ENCODE measurements around the gene FBLN5. TPM values are rescaled to one million over a fixed set of nuclear protein-coding genes. Genes with fewer than 3 reads are reported as not detected.
A peak's percentile ranks its signal among the peaks of the same experiment; 100 is the strongest.

The FBLN5 gene
- total RNA-seq, 4 donors from 2014 or later: 77.7 to 186 (median 127) TPM

DNA sequence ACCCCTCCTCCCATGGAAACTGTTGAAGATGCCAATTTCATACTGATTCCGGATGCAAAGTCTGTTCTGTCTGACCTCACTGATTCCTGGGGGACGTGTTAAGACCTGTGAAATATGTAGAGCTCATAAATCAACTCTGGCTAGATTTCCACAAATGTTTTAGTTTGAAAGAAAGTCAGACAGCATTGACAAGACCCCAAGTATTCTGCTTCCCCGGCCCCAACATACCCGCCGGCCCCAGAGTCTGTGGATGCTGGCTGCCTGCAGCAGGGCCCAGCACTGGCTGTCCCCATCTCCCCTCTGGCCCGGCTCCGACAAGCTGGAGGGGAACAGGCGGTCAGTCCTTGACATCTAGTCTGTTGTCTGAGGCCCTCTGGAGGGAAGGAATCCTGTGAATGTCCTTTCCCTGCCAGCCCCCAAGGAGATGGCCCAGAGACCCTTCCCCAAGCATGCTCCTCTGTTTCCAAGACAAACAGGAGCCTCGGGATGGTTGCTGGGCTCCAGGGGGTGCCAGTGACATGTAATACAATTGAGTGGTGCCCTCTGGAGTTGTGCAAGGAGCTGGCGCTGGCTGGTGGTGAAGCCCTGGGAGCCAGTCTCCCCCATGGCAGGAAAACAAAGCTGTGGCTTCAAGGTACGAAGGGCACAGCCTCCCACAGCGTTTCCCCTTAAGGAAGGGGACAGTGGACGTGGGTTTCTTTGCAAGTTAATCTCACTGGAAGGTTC lies 22.3 kb downstream of the FBLN5 start:
- H3K36me3 ChIP-seq: no peaks in the 10 kb centered on the region
- H3K9me3 ChIP-seq: no peaks in the 10 kb centered on the region
- peaks cover 0 to 33% (median 8%) of the 10 kb centered on the region in 3 donors for H3K4me1 ChIP-seq
- no peak for TF ChIP-seq POLR2A (IDR thresholded peaks at IDR 0.05)
- TF ChIP-seq EP300 (IDR thresholded peaks at IDR 0.05): no peak
- no peak for TF ChIP-seq CTCF (IDR thresholded peaks at IDR 0.05)
- no peak for TF ChIP-seq POLR2AphosphoS5 (IDR thresholded peaks at IDR 0.05)
- 57% methylated on average over 7 of the region's 13 CpGs; no CpG with 5 or more reads in 1 of the 2 donors for WGBS, 2 donors (ENCODE audit: low coverage in 1 of 2)
- no peaks in the 10 kb centered on the region for H3K27me3 ChIP-seq
- no peak overlapping the region for H3K4me3 ChIP-seq
- peak overlapping the region in 1 of 4 donors; percentile 43 for H3K27ac ChIP-seq
- peak; percentile 32 for ATAC-seq

- no peaks in the 10 kb centered on the region for H3K36me3 ChIP-seq
- no peaks in the 10 kb centered on the region for H3K9me3 ChIP-seq
- no peak overlapping the region for H3K4me3 ChIP-seq
- no peak for ATAC-seq
- peaks cover 0 to 35% (median 10%) of the 10 kb centered on the region in 3 donors for H3K4me1 ChIP-seq
- no peak overlapping the region for H3K27ac ChIP-seq
- TF ChIP-seq POLR2AphosphoS5 (IDR thresholded peaks at IDR 0.05) (no peak), EP300 (IDR thresholded peaks at IDR 0.05) (no peak), POLR2A (IDR thresholded peaks at IDR 0.05) (no peak), CTCF (IDR thresholded peaks at IDR 0.05) (no peak)
- 65 to 100% methylated on average over 1 to 3 of the region's 3 CpGs for WGBS, 2 donors (ENCODE audit: low coverage in 1 of 2)
- no peaks in the 10 kb centered on the region for H3K27me3 ChIP-seq
These were observed 27.0 kb downstream of the FBLN5 start for GRCh38 chr14:91920526-91920925.

GRCh38 chr14:91919814-91920213 lies 27.7 kb downstream of the FBLN5 start:
- 28% methylated on average over 2 to 4 of the region's 4 CpGs for WGBS, 2 donors (ENCODE audit: low coverage in 1 of 2)
- ATAC-seq: peak; percentile 67

GRCh38 chr14:91918186-91918883 lies 29.2 kb downstream of the FBLN5 start:
- H3K27ac ChIP-seq: peak overlapping the region in 3 of 4 donors; percentile 53 to 64 (median 59)
- no peak overlapping the region for H3K4me3 ChIP-seq
- peak; percentile 72 for ATAC-seq
- H3K36me3 ChIP-seq: no peaks in the 10 kb centered on the region
- no peaks in the 10 kb centered on the region for H3K27me3 ChIP-seq
- TF ChIP-seq EP300 (IDR thresholded peaks at IDR 0.05) (no peak), CTCF (IDR thresholded peaks at IDR 0.05) (no peak), POLR2AphosphoS5 (IDR thresholded peaks at IDR 0.05) (no peak), POLR2A (IDR thresholded peaks at IDR 0.05) (no peak)
- WGBS, 2 donors (ENCODE audit: low coverage in 1 of 2): 50 to 60% methylated on average over 3 to 5 of the region's 5 CpGs
- H3K4me1 ChIP-seq: peaks cover 0 to 30% (median 6%) of the 10 kb centered on the region in 3 donors
- H3K9me3 ChIP-seq: no peaks in the 10 kb centered on the region

More at GRCh38 chr14:91919814-91920213, 27.7 kb downstream of the FBLN5 start:
- no peaks in the 10 kb centered on the region for H3K27me3 ChIP-seq
- H3K9me3 ChIP-seq: no peaks in the 10 kb centered on the region
- peak overlapping the region in 3 of 4 donors; percentile 53 to 73 (median 59) for H3K27ac ChIP-seq
- no peak overlapping the region for H3K4me3 ChIP-seq
- TF ChIP-seq POLR2A (IDR thresholded peaks at IDR 0.05) (no peak), EP300 (IDR thresholded peaks at IDR 0.05) (no peak), CTCF (IDR thresholded peaks at IDR 0.05) (no peak), POLR2AphosphoS5 (IDR thresholded peaks at IDR 0.05) (no peak)
- H3K4me1 ChIP-seq: peaks cover 0 to 30% (median 6%) of the 10 kb centered on the region in 3 donors
- no peaks in the 10 kb centered on the region for H3K36me3 ChIP-seq
